Inflammatory macrophage treated with lipopolysaccharide for 1 hour (primary cell): ENCODE results near the gene CAPG.
"Not testable (repeated sequence)": the region's sequence is repeated elsewhere in the genome, so short reads cannot be mapped to it uniquely, and the experiment has no call there.

ENCODE experiments used
- DNase-seq, 2 donors: peaks; one replicate each; pipeline ENCODE4 v3.0.0-alpha.2; 2020 to 2022

Gene CAPG

DNA sequence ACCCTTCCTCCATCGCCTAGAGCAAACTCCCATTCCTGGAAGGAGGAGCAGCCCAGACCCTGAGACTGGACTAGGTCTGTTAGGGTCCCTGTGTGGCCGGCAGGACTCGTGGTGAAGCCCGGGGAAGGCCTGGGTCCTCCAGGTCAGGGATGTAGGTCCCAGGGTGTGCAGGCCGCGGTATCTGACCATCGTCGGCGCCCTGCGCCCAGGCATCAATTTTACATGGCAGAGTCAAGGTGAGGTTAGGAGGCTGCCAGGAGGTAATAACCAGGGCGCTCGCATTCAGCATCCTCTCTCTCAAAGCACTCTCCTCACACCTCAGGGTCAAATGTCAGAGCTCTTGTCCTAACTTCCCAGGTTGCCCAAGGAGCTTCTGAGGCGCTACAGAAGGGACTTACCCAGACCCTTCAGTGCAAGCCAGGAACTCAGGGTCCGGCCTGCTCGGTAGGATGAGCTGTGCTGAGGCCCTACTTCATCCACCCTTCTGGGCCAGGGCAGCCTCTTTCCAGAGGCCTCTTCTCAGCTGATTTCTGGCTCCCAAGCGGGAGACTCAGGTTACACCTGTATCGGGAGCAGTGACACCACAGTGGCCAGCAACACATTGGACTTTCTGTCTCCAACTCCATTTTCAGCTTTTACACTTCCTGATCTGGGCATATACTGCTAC, 9.0 kb upstream of the CAPG start:
- no peak for DNase-seq

DNA sequence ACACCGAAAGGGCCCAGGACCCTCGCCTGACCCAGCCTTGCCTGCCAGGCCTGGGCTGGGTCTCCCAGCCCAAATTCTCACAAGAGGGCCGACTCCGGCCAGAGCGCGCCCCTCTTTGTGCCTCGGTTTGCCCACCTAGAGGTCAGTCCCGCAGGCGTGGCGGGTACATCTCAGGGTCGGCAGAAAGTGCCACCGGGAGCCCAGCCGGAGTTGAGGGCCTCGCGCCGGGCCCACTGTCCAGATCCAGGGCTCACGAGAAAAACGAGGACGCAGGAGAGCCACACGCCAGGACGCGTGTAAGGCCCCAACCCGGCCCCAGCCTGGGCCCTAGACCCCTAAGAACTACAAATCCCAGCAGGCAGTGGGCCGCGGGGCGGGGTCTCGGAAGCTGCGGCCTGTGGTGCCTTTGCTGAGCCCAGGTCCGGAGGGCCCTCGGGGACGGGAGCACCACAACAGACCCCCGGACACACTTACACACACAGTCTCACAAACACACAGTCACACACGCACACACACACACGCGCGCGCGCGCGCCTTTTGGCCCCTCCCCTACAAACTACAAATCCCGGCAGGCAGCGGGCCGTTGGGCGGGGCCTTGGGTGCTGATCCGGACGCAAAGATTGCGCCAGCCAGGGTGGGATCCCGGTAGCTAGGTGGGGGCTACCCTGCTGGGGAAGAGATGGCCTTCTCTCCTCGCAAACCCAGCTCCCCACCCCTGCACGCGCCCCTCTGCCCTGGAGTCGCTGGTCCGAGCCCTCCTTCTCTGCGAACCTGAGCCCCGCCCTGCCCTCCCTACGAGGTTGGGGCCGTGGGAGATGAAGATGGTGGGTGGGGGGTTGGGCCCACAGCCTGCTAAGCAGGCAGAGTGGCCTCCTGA, 8.2 kb upstream of the CAPG start, which contains the start of gene SH2D6:
Gene SH2D6 (plus strand): TSS at position 583 of the 877 bp plus-strand sequence. CDS start 10,752 bp downstream, outside the sequence.
- DNase-seq = peak; percentile 73 to 82

DNA sequence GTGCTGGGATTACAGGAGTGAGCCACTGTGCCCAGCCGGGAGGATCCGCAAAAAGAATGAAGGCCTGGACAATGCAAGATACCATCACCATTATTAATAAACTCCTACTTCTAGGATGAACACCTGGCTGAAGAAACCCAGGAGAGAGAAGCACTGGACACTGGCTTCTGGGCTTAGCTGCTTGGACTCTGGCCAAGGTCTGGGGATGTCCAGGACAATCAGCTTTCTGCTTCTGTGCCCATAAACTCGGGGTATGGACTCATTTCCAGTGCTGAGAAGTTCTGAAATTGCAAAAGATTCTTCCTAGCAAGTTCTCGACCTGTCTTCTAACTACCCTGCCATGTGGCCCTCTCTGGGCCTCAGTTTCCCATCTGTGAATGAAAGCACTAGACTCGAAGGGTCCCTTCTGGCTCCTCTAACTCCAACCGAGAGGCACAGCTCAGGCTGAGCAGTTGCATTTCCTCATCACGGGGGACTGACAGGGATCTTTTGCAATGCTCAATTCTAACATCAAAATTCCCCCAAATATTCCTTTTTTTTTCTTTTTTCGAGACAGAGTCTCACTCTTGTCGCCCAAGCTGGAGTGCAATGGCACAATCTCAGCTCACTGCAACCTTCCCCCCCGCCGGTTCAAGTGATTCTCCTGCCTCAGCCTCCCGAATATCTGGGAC, 5.9 kb upstream of the CAPG start:
- DNase-seq = peak; percentile 89 to 95

- peak; percentile 94 to 100 for DNase-seq
Measured at GRCh38 chr2:85414761-85415553, 4.8 kb upstream of the CAPG start.

DNA sequence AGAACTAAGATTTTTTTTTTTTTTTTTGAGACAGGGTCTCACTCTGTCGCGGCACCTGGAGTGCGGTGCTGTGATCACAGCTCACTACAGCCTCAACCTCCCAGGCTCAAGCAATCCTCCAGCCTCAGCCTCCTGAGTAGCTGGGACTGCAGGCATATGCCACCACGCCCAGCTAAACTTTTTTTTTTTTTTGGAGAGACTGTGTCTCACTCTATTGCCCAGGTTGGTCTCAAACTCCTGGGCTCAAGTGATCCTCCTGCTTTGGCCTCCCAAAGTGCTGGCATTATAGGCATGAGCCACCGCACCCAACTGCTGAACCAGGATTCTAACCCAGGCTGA, 4.2 kb upstream of the CAPG start:
- not testable (repeated sequence) for DNase-seq

- peak; percentile 76 to 96 for DNase-seq
Measured at GRCh38 chr2:85413592-85414420, 3.6 kb upstream of the CAPG start.

DNA sequence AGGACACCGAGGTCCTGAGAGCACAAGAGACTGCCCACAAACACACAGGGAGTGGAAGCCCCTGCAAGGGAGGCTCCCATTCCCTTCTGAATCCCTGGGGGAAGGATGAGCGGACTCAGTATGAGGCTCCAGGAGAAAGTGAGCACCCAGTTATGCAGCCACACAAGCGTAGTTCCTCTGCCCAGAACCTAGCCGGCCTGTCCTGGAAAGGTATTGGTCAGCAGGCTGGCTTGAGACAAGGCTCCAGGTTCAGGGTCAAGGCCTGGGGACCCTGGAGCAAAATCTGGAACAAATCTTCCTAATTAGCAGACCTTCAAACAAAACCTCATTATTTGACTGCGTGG, 1.2 kb upstream of the CAPG start:
- DNase-seq = no peak

GRCh38 chr2:85410584-85411404, 628 bp upstream of the CAPG start:
- DNase-seq = peak in 1 of 2 donors; percentile 49

DNA sequence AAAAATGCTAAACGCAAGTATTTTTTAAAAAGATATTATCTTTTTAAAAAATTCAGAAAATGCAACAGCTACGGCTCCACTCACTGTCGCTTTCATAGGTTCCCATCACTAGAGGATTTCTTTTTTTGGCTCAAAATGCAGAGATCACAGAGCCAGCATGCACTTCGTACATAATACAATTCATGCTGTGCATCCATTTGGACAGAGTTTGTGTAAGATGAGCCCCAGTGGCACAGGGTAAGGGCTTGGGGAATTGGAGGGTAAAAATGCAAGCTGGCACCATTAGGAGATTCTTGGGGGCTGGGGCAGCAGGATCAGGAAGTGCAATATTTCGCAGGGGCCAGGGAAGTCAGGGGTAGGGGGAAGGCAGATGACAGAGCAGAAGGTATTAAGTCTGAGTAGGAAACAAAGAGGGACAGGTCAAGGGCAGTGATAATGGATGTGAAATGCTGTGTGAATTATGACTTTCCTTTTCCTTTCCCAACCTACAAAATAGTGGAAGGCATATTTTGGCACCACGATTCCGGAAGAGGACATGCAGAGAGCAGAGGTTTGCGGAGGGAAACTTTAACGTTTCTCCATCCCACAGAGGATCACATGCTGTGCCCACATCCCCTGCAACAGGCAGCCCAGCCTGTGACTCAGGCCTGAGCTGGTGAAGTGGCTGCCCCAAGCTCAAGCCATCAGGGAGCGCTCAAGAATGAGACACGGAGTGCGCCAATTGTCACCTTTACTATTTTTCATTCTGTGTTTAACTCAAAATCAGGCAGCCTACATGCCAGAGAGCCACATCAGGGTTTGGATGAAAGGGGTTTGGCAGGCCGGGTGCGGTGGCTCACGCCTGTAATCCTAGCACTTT, 4.7 kb downstream of the CAPG start:
- DNase-seq = peak; percentile 90 to 96

GRCh38 chr2:85401844-85402243, 8.3 kb downstream of the CAPG start:
- DNase-seq = no peak

- DNase-seq = no peak
Measured at GRCh38 chr2:85401464-85401805, 8.7 kb downstream of the CAPG start.

- DNase-seq = no peak
Measured at GRCh38 chr2:85400541-85401463, 9.4 kb downstream of the CAPG start.

DNA sequence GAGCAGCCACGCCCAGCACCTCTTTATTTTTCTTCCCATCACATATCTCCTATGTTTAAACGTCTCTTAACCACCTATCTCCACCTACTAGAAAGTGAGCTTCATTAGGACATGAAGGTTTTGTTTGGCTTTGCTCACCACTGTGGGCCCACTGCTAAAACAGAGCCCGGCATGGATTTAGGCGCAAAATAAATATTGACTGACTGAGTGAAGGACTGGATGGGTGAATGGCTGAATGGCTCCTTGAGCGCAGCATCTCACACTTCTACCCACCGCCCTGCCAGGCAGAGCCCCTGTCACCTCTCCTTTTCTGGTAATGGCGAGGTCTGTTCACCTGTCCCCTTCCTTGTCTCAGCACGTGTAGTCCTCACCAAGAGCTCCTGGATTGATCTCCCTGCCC, 10.1 kb downstream of the CAPG start:
- no peak for DNase-seq

GRCh38 chr2:85399183-85399455, 11.0 kb downstream of the CAPG start:
- no peak for DNase-seq

GRCh38 chr2:85398426-85399182, 11.6 kb downstream of the CAPG start:
- no peak for DNase-seq

DNA sequence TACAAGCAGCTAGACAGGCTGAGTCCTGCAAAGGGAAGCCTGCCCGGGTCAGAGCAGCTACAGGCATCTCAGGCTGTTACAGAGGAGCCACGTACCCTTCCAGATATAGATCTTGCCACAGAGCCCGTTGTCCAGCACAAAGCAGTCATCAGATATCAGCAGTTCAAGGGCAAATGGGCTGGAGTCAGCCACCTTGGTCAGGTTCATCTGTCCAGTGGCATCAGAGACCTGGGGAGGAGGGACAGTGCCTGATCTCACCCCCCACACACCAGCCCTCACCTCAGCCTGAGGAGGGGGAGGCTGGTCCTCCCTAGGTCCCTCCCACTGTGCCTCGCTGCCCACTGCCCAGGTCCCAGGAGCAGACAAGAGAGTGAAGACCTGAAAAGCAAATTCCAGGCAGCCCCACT, 12.2 kb downstream of the CAPG start:
- no peak for DNase-seq

- DNase-seq = no peak
Measured at GRCh38 chr2:85396531-85397470, 13.4 kb downstream of the CAPG start.
